Heart left ventricle (tissue), 16 donors: ENCODE results near the gene TEX26. TPM values are rescaled to one million over a fixed set of nuclear protein-coding genes. Genes with fewer than 3 reads are reported as not detected.

Source experiments
- ATAC-seq, 4 donors: fragments of 200-7000 bp; cut with Tn5 transposase; one replicate each; pipeline ENCODE4 v1.9.1; 2020 to 2022; ENCODE audit warnings: moderate library complexity in 4 of 4, mild to moderate bottlenecking in 3 of 4, moderate number of reproducible peaks in 1 of 4
- DNase-seq, 5 donors: peaks; one replicate each; pipeline ENCODE4 v3.0.0-alpha.2; 2020
- H3K27ac ChIP-seq, 12 donors: fragments of 200-600 bp; sonication (generic) in 4 of 12; one replicate each; pipeline versions ENCODE4 v1.5.0 to v1.8.0; 2016 to 2022; ENCODE audit warnings: mild to moderate bottlenecking in 2 of 12
- H3K27me3 ChIP-seq, 9 donors: fragments of 200-600 bp; sonication (generic) in 2 of 9; one replicate each; pipeline versions ENCODE4 v1.5.1 to v1.8.0; 2016 to 2022; ENCODE audit warnings: mild to moderate bottlenecking in 3 of 9
- H3K36me3 ChIP-seq, 9 donors: fragments of 200-600 bp; sonication (generic) in 2 of 9; one replicate each; pipeline versions ENCODE4 v1.5.0 to v1.8.0; 2018 to 2022; ENCODE audit warnings: mild to moderate bottlenecking in 2 of 9
- H3K4me1 ChIP-seq, 12 donors: fragments of 200-600 bp; sonication (generic) in 4 of 12; one replicate each; pipeline versions ENCODE4 v1.5.0 to v1.8.0; 2016 to 2022; ENCODE audit warnings: mild to moderate bottlenecking in 3 of 12
- H3K4me3 ChIP-seq, 12 donors: fragments of 200-600 bp; sonication (generic) in 4 of 12; one replicate each; pipeline versions ENCODE4 v1.5.0 to v1.8.0; 2017 to 2022; ENCODE audit warnings: mild to moderate bottlenecking in 9 of 12, moderate library complexity in 4 of 12
- H3K9me3 ChIP-seq, 12 donors: fragments of 200-600 bp; sonication (generic) in 4 of 12; one replicate each; pipeline versions ENCODE4 v1.5.0 to v1.8.0; 2016 to 2022; ENCODE audit warnings: mild to moderate bottlenecking in 1 of 12
- POLR2A ChIP-seq, 2 donors: fragments of 450-650 bp; IDR thresholded peaks; one replicate each; pipeline ENCODE4 v1.6.1; 2017; ENCODE audit warnings: antibody characterized with exemption in 2 of 2, mild to moderate bottlenecking in 2 of 2, moderate library complexity in 2 of 2
- WGBS, 4 donors: extraction: QIAGEN DNeasy Blood & Tissue Kit in 2 of 4; methylation state at CpG; one replicate each; pipeline versions ENCODE4 v1.1.5 to v1.1.7; 2013 to 2018; 5-methylcytosine and 5-hydroxymethylcytosine counted together
- intact Hi-C, 10 donors: fragments of 100-400 bp; cut with DNase I; formaldehyde crosslinking; loops; one replicate each; pipeline versions ENCODE4 v1.11.1 to v1.14.2; 2022
- polyA plus RNA-seq, 2 donors: library from polyadenylated mRNA; stranded (reverse); fragments of 200-250 nt; gene quantifications; one replicate each; pipeline ENCODE4 v1.2.3, GENCODE V29; 2013
- total RNA-seq, 9 donors: library from RNA; depleted of rRNA in 2 of 9; stranded (reverse); fragments of >200 nt in 2 of 9; fragmentation: NEBNext Ultra II Directional in 3 of 9; extraction: Animal tissue kit (Norgen Biotek cat#: 25700) in 3 of 9; gene quantifications; one replicate each; pipeline versions ENCODE4 v1.1.0 to v1.2.4, GENCODE V29; 2016 to 2023
- TF ChIP-seq, protein P1 (sequence below), 12 donors: fragments of 200-600 bp; sonication (generic) in 4 of 12; IDR thresholded peaks; one replicate each; pipeline versions ENCODE4 v1.5.0 to v1.8.0; 2018 to 2022; ENCODE audit warnings: antibody characterized with exemption in 12 of 12, mild to moderate bottlenecking in 5 of 12
- donor health status: ischemic (EF 13 %, LVEDD 7.1; RV severe dilation, severe dysfunction).
- donor health status: healthy with polysubstance abuse.
- donor health status: DM: no; HTN: yes; CAD: no.
- donor health status: DM: no; HTN: no; CAD: no.
- donor health status: ischemic (EF 25% LVEDD 6.9; RV normal size, moderate dysfunction).
- donor health status: ischemic (EF 25% LVEDD 5.7; RV mildly dilated, moderate dysfunction).
- donor health status: healthy.
- donor health status: DM: yes; HTN: yes; CAD: no.
- donor health status: ischemic (EF 35%, LVEDD 5.7; RV mildly dilated, moderate dysfunction).
- donor health status: nonischemic (EF 11% LVEDD 7.7; RV severe dilation, severe dysfunction).
- donor health status: DM: yes; HTN: yes; CAD: no.
- donor health status: PGD.
- donor health status: ischemic (EF 29% LVEDD 5.4; RV normal size, mild dysfunction).
- donor health status: nonischemic (EF 23%, LVEDD 6.1; RV moderate dilation, normal function).

The TEX26 gene
- total and polyA plus RNA-seq, 11 donors = not detected

GRCh38 chr13:30905932-30906383 is 26.5 kb upstream of the TEX26 start, which contains the start of gene MEDAG:
TSS of gene MEDAG (plus strand) at chr13:30906271. CDS start at chr13:30906516, 245 bp downstream.
- H3K4me1 ChIP-seq = peaks cover 0 to 43% (median 17%) of the 10 kb centered on the region in 12 donors
- H3K9me3 ChIP-seq = no peaks in the 10 kb centered on the region
- peaks cover 0 to 37% (median 4%) of the 10 kb centered on the region in 9 donors for H3K27me3 ChIP-seq
- peaks cover 0 to 4% (median 0%) of the 10 kb centered on the region in 9 donors for H3K36me3 ChIP-seq
- H3K27ac ChIP-seq = peak within 1 kb of the TSS in 11 of 12 donors; percentile 4 to 79 (median 69)
- ATAC-seq (peak; percentile 55 to 91 (median 87)), DNase-seq (peak; percentile 77 to 87 (median 86))
- WGBS, 4 donors = 1 to 5% (median 2%) methylated on average over 26 to 35 of the region's 35 CpGs
- intact Hi-C loops = loop anchor here in 1 of 10 donors (5.0 kb wide), 1 partner anchor 39 kb away; no protein-coding TSS in a partner anchor
- TF ChIP-seq, protein P1, sequence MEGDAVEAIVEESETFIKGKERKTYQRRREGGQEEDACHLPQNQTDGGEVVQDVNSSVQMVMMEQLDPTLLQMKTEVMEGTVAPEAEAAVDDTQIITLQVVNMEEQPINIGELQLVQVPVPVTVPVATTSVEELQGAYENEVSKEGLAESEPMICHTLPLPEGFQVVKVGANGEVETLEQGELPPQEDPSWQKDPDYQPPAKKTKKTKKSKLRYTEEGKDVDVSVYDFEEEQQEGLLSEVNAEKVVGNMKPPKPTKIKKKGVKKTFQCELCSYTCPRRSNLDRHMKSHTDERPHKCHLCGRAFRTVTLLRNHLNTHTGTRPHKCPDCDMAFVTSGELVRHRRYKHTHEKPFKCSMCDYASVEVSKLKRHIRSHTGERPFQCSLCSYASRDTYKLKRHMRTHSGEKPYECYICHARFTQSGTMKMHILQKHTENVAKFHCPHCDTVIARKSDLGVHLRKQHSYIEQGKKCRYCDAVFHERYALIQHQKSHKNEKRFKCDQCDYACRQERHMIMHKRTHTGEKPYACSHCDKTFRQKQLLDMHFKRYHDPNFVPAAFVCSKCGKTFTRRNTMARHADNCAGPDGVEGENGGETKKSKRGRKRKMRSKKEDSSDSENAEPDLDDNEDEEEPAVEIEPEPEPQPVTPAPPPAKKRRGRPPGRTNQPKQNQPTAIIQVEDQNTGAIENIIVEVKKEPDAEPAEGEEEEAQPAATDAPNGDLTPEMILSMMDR (IDR thresholded peaks at IDR 0.05) = no peak
- TF ChIP-seq POLR2A (IDR thresholded peaks at IDR 0.05) = peak in 1 of 2 donors; percentile 30
- peak within 1 kb of the TSS; percentile 25 to 69 (median 54) for H3K4me3 ChIP-seq

GRCh38 chr13:30906411-30907051 is 25.9 kb upstream of the TEX26 start:
- intact Hi-C loops = loop anchor here in 1 of 10 donors (5.0 kb wide), 1 partner anchor 39 kb away; no protein-coding TSS in a partner anchor
- H3K27me3 ChIP-seq = peaks cover 0 to 37% (median 4%) of the 10 kb centered on the region in 9 donors

GRCh38 chr13:30907121-30907861 is 25.2 kb upstream of the TEX26 start:
- H3K4me1 ChIP-seq = peaks cover 0 to 43% (median 17%) of the 10 kb centered on the region in 12 donors
- H3K4me3 ChIP-seq = peak overlapping the region; percentile 25 to 69 (median 54)
- H3K27ac ChIP-seq = peak overlapping the region in 11 of 12 donors; percentile 4 to 79 (median 69)
- H3K36me3 ChIP-seq = peaks cover 0 to 4% (median 0%) of the 10 kb centered on the region in 9 donors
- DNase-seq = peak in 1 of 5 donors; percentile 52
- intact Hi-C loops = loop anchor here in 1 of 10 donors (5.0 kb wide), 1 partner anchor 40 kb away; no protein-coding TSS in a partner anchor
- peak; percentile 4 to 32 (median 23) for ATAC-seq
- peaks cover 0 to 35% (median 4%) of the 10 kb centered on the region in 9 donors for H3K27me3 ChIP-seq
- WGBS, 4 donors = 58 to 65% (median 62%) methylated on average over 10 of the region's 10 CpGs
- TF ChIP-seq, protein P1 (IDR thresholded peaks at IDR 0.05) = no peak
- TF ChIP-seq POLR2A (IDR thresholded peaks at IDR 0.05) = no peak
- H3K9me3 ChIP-seq = no peaks in the 10 kb centered on the region

More at GRCh38 chr13:30906411-30907051, 25.9 kb upstream of the TEX26 start:
- WGBS, 4 donors = 20 to 43% (median 29%) methylated on average over 22 to 60 of the region's 60 CpGs
- peaks cover 0 to 4% (median 0%) of the 10 kb centered on the region in 9 donors for H3K36me3 ChIP-seq
- DNase-seq = peak in 2 of 5 donors; percentile 21 to 34
- peak in 2 of 4 donors; percentile 44 to 47 for ATAC-seq
- peak overlapping the region in 11 of 12 donors; percentile 4 to 79 (median 69) for H3K27ac ChIP-seq
- H3K4me3 ChIP-seq = peak overlapping the region; percentile 25 to 69 (median 54)
- TF ChIP-seq, protein P1 (IDR thresholded peaks at IDR 0.05) = no peak
- TF ChIP-seq POLR2A (IDR thresholded peaks at IDR 0.05) = no peak
- no peaks in the 10 kb centered on the region for H3K9me3 ChIP-seq
- peaks cover 0 to 43% (median 17%) of the 10 kb centered on the region in 12 donors for H3K4me1 ChIP-seq
